H9 (cell line): ENCODE data around the gene OSBP. TPM values are rescaled to one million over a fixed set of nuclear protein-coding genes. Genes with fewer than 3 reads are reported as not detected.

Experiments used
- DNase-seq: peaks from one replicate; pipeline ENCODE4 v3.0.0-alpha.2; 2017
- H2AFZ ChIP-seq: one replicate; pipeline ENCODE4 v1.6.1; 2013; ENCODE audit warnings: mild to moderate bottlenecking, low read length, control low read depth, moderate library complexity
- H2AK5ac ChIP-seq: 2 replicates; pipeline ENCODE4 v1.6.1; 2013; ENCODE audit warnings: low read length, control low read depth, mixed read lengths; ENCODE audit not compliant: insufficient read length
- H2BK120ac ChIP-seq: one replicate; pipeline ENCODE4 v1.6.1; 2013; ENCODE audit warnings: low read depth, mild to moderate bottlenecking, low read length, control low read depth, inconsistent platforms; ENCODE audit not compliant: poor library complexity, severe bottlenecking
- H2BK12ac ChIP-seq: 2 replicates; pipeline ENCODE4 v1.6.1; 2013; ENCODE audit warnings: low read length, control low read depth, mixed read lengths, low read depth; ENCODE audit not compliant: insufficient read length
- H2BK15ac ChIP-seq: 2 replicates; pipeline ENCODE4 v1.6.1; 2013; ENCODE audit warnings: low read depth, low read length, control low read depth
- H2BK20ac ChIP-seq: one replicate; pipeline ENCODE4 v1.6.1; 2013; ENCODE audit warnings: low read depth, mild to moderate bottlenecking, low read length, control low read depth, inconsistent platforms; ENCODE audit not compliant: poor library complexity, severe bottlenecking
- H2BK5ac ChIP-seq: 2 replicates; pipeline ENCODE4 v1.6.1; 2013; ENCODE audit warnings: low read length, control low read depth, mixed read lengths; ENCODE audit not compliant: insufficient read length
- H3K14ac ChIP-seq: 2 replicates; pipeline ENCODE4 v1.6.1; 2013; ENCODE audit warnings: low read length, control low read depth; ENCODE audit not compliant: insufficient read depth
- H3K18ac ChIP-seq: 2 replicates; pipeline ENCODE4 v1.6.1; 2013; ENCODE audit warnings: low read depth, mild to moderate bottlenecking, mixed read lengths, low read length, control low read depth; ENCODE audit not compliant: insufficient read length
- H3K23ac ChIP-seq: 2 replicates; pipeline ENCODE4 v1.6.1; 2013; ENCODE audit warnings: low read length, control low read depth, mixed read lengths, low read depth; ENCODE audit not compliant: insufficient read length
- H3K23me2 ChIP-seq: 2 replicates; pipeline ENCODE4 v1.6.1; 2013; ENCODE audit warnings: low read depth, mild to moderate bottlenecking, mixed read lengths, low read length, control low read depth; ENCODE audit not compliant: insufficient read length, poor library complexity, severe bottlenecking
- H3K27ac ChIP-seq: 2 replicates; pipeline ENCODE4 v1.5.1; 2013; ENCODE audit warnings: low read length, control low read depth, mixed read lengths, low read depth; ENCODE audit not compliant: insufficient read length
- H3K27me3 ChIP-seq: 2 replicates; pipeline ENCODE4 v1.6.1; 2013; ENCODE audit warnings: low read length, control low read depth, inconsistent platforms; ENCODE audit not compliant: insufficient read depth
- H3K4ac ChIP-seq: 2 replicates; pipeline ENCODE4 v1.6.1; 2013; ENCODE audit warnings: low read depth, mild to moderate bottlenecking, control low read depth, inconsistent platforms, low read length, moderate library complexity
- H3K4me1 ChIP-seq: 2 replicates; pipeline ENCODE4 v1.6.1; 2013; ENCODE audit warnings: low read length, control low read depth, inconsistent platforms; ENCODE audit not compliant: insufficient read depth
- H3K4me2 ChIP-seq: 2 replicates; pipeline ENCODE4 v1.6.1; 2013; ENCODE audit warnings: low read length, control low read depth, mixed read lengths; ENCODE audit not compliant: insufficient read length, insufficient read depth
- H3K56ac ChIP-seq: 2 replicates; pipeline ENCODE4 v1.6.1; 2013; ENCODE audit warnings: low read depth, mild to moderate bottlenecking, mixed read lengths, low read length, control low read depth; ENCODE audit not compliant: insufficient read length
- H3K79me1 ChIP-seq: 2 replicates; pipeline ENCODE4 v1.6.1; 2013; ENCODE audit warnings: low read depth, mild to moderate bottlenecking, moderate library complexity, low read length, control low read depth, inconsistent platforms; ENCODE audit not compliant: insufficient read depth, poor library complexity, severe bottlenecking
- H3K79me2 ChIP-seq: 2 replicates; pipeline ENCODE4 v1.6.1; 2013; ENCODE audit warnings: low read length, control low read depth, inconsistent platforms; ENCODE audit not compliant: insufficient read depth
- H3K9ac ChIP-seq: 2 replicates; pipeline ENCODE4 v1.6.1; 2013; ENCODE audit warnings: low read length, control low read depth, mixed read lengths; ENCODE audit not compliant: insufficient read length; ENCODE audit errors: extremely low read depth
- H3K9me3 ChIP-seq: one replicate; pipeline ENCODE4 v1.6.1; 2013; ENCODE audit warnings: low read depth, low read length, inconsistent platforms; ENCODE audit not compliant: control insufficient read depth
- H3T11ph ChIP-seq: one replicate; pipeline ENCODE4 v1.6.1; 2013; ENCODE audit warnings: mild to moderate bottlenecking, low read length, control low read depth, inconsistent platforms
- H4K20me1 ChIP-seq: one replicate; pipeline ENCODE4 v1.6.1; 2013; ENCODE audit not compliant: control insufficient read depth, insufficient read length, insufficient read depth
- H4K5ac ChIP-seq: 2 replicates; pipeline ENCODE4 v1.6.1; 2013; ENCODE audit warnings: low read depth, mild to moderate bottlenecking, mixed read lengths, low read length, control low read depth; ENCODE audit not compliant: insufficient read length
- H4K8ac ChIP-seq: replicated peaks from 2 replicates; pipeline ENCODE4 v1.6.1; 2013; ENCODE audit warnings: low read length, control low read depth, mixed read lengths, low read depth; ENCODE audit not compliant: insufficient read length
- H4K91ac ChIP-seq: 2 replicates; pipeline ENCODE4 v1.6.1; 2013; ENCODE audit warnings: low read depth, mild to moderate bottlenecking, moderate library complexity, mixed read lengths, low read length, control low read depth; ENCODE audit not compliant: insufficient read length
- H3K27ac Mint-ChIP-seq, 3 experiments: 2 replicates in 2 of 3; 3 replicates in 1 of 3; pipeline ENCODE4 v1.8.0; 2020 to 2021; ENCODE audit warnings: mixed read lengths in 3 of 3, mild to moderate bottlenecking in 1 of 3, moderate library complexity in 1 of 3
- H3K27me3 Mint-ChIP-seq: 2 replicates; pipeline ENCODE4 v1.8.0; 2021; ENCODE audit warnings: low read depth, mild to moderate bottlenecking, moderate library complexity, mixed read lengths
- H3K36me3 Mint-ChIP-seq, 3 experiments: 2 replicates in 2 of 3; 3 replicates in 1 of 3; pipeline ENCODE4 v1.8.0; 2020 to 2021; ENCODE audit warnings: low read depth in 3 of 3, mixed read lengths in 3 of 3; ENCODE audit not compliant: insufficient read depth in 1 of 3
- H3K4me1 Mint-ChIP-seq, 2 experiments: 2 replicates each; pipeline ENCODE4 v1.8.0; 2020; ENCODE audit warnings: mixed read lengths in 2 of 2
- H3K4me3 Mint-ChIP-seq, 2 experiments: 2 replicates in 1 of 2; 3 replicates in 1 of 2; pipeline ENCODE4 v1.8.0; 2020 to 2021; ENCODE audit warnings: mild to moderate bottlenecking in 2 of 2, mixed read lengths in 2 of 2, moderate library complexity in 1 of 2
- H3K9me3 Mint-ChIP-seq, 2 experiments: 2 replicates in 1 of 2; 3 replicates in 1 of 2; pipeline ENCODE4 v1.8.0; 2020; ENCODE audit warnings: mild to moderate bottlenecking in 2 of 2, mixed read lengths in 2 of 2, moderate library complexity in 1 of 2
- CTCF ChIP-seq: fragments of 200-600 bp; sonication (generic); conservative IDR thresholded peaks from 3 replicates; pipeline ENCODE4 v1.8.0; 2021; ENCODE audit warnings: antibody characterized with exemption, mild to moderate bottlenecking
- WGBS: extraction: QIAGEN DNeasy Blood & Tissue Kit; methylation state at CpG from one replicate; pipeline ENCODE4 v1.1.7; 2013; ENCODE audit warnings: missing lambda C conversion rate, low lambda C conversion rate, mixed read lengths; ENCODE audit not compliant: insufficient read length; ENCODE audit errors: extremely low coverage; 5-methylcytosine and 5-hydroxymethylcytosine counted together
- total RNA-seq: library from RNA; stranded (reverse); gene quantifications from 2 replicates; pipeline ENCODE4 v1.2.1, GENCODE V29; 2021

OSBP gene
- total RNA-seq, 1 experiment from 2014 or later = 48.5 TPM

- H3K4me1 ChIP-seq = no peaks in the 10 kb centered on the region
- H3K9me3 ChIP-seq = no peaks in the 10 kb centered on the region
- no peak overlapping the region for H2AFZ ChIP-seq
- H2AK5ac ChIP-seq = no peak overlapping the region
- H3T11ph ChIP-seq = no peak overlapping the region
- no peak overlapping the region for H2BK15ac ChIP-seq
- WGBS = no CpG with 5 or more reads among the region's 1 CpG
- peaks cover 13 to 15% of the 10 kb centered on the region in 2 experiments for H3K9me3 Mint-ChIP-seq
- no peak overlapping the region for H3K27ac ChIP-seq
- no peak overlapping the region for H3K18ac ChIP-seq
- no peak overlapping the region for H2BK20ac ChIP-seq
- H3K4me2 ChIP-seq = no peak overlapping the region
- H2BK120ac ChIP-seq = no peak overlapping the region
- no peak overlapping the region for H3K9ac ChIP-seq
- H3K36me3 Mint-ChIP-seq = peaks cover 55 to 85% (median 64%) of the 10 kb centered on the region in 3 experiments
- no peak overlapping the region for H3K56ac ChIP-seq
- H2BK5ac ChIP-seq = no peak overlapping the region
- no peaks in the 10 kb centered on the region for H4K20me1 ChIP-seq
- H4K91ac ChIP-seq = no peak overlapping the region
- no peak overlapping the region for H3K23ac ChIP-seq
- DNase-seq = no peak
- H3K79me2 ChIP-seq = no peaks in the 10 kb centered on the region
- no peak overlapping the region for H2BK12ac ChIP-seq
- no peaks in the 10 kb centered on the region for H3K27me3 ChIP-seq
- no peak overlapping the region for H3K4me3 Mint-ChIP-seq
- H3K14ac ChIP-seq = no peak overlapping the region
- no peaks in the 10 kb centered on the region for H3K4me1 Mint-ChIP-seq
- no peaks in the 10 kb centered on the region for H3K23me2 ChIP-seq
- TF ChIP-seq CTCF = no peak
- H3K27me3 Mint-ChIP-seq = no peaks in the 10 kb centered on the region
- H3K79me1 ChIP-seq = no peaks in the 10 kb centered on the region
- H3K27ac Mint-ChIP-seq = peak overlapping the region in 1 of 3 experiments; percentile 83; a peak in 1 of 7 replicates
- no peak overlapping the region for H3K4ac ChIP-seq
- H4K8ac ChIP-seq = no peak overlapping the region
- no peak overlapping the region for H4K5ac ChIP-seq
Observed at GRCh38 chr11:59582006-59582405, 33.6 kb downstream of the OSBP start.
